Measurements from ENCODE around the gene MAFG. TPM values are rescaled to one million over a fixed set of nuclear protein-coding genes. Genes with fewer than 3 reads are reported as not detected.

Gene MAFG
- total and polyA plus RNA-seq, 2 donors (not counting 1 experiment from before 2014, with no cell fraction given) = 11.3 to 20.6 TPM

GRCh38 chr17:81948635-81949378, 21.3 kb upstream of the MAFG start:
- TF ChIP-seq CTCF (conservative IDR thresholded peaks at IDR 0.05 in 1 of 2, IDR thresholded peaks at IDR 0.05 in 1 of 2; ENCODE audit: low read depth in 1 of 2, low read length in 2 of 2) (no peak), EZH2 (IDR thresholded peaks at IDR 0.05; ENCODE audit: low read length, missing control alignments) (no peak)

GRCh38 chr17:81947189-81947588, 19.7 kb upstream of the MAFG start, which contains the start of gene MYADML2:
Gene MYADML2 (minus strand): TSS chr17:81947233. CDS start chr17:81941741, 5,492 bp downstream.
- Histone ChIP-seq H3K79me2 (ENCODE audit: control insufficient read depth, insufficient read depth, low read length) (no peaks in the 10 kb centered on the region), H3K4me3 (replicated peaks in 1 of 4; ENCODE audit: control extremely low read depth in 1 of 4, insufficient read depth in 1 of 4, low read depth in 3 of 4, low read length in 4 of 4) (no peak within 1 kb of the TSS), H2AFZ (ENCODE audit: low read length) (no peak within 1 kb of the TSS), H3K27me3 (ENCODE audit: control insufficient read depth, insufficient read depth, low read length) (peaks cover 2% of the 10 kb centered on the region), H3K9ac (ENCODE audit: insufficient read depth, low read length) (no peak within 1 kb of the TSS), H3K4me2 (ENCODE audit: extremely low read depth, insufficient read depth, low read length) (no peak within 1 kb of the TSS), H3K4me1 (ENCODE audit: control insufficient read depth, extremely low read depth, insufficient read depth, low read length) (no peaks in the 10 kb centered on the region), H3K36me3 (ENCODE audit: control insufficient read depth, insufficient read depth, low read length) (no peaks in the 10 kb centered on the region), H3K9me3 (ENCODE audit: control insufficient read depth, insufficient read depth, low read depth, low read length) (no peaks in the 10 kb centered on the region), H4K20me1 (ENCODE audit: control insufficient read depth, extremely low read depth, insufficient read depth, low read length) (no peaks in the 10 kb centered on the region), H3K27ac (ENCODE audit: insufficient read depth, low read length) (no peak within 1 kb of the TSS)
- TF ChIP-seq EZH2 (IDR thresholded peaks at IDR 0.05; ENCODE audit: low read length, missing control alignments) = no peak
- no peak for TF ChIP-seq CTCF (conservative IDR thresholded peaks at IDR 0.05 in 1 of 2, IDR thresholded peaks at IDR 0.05 in 1 of 2; ENCODE audit: low read depth in 1 of 2, low read length in 2 of 2)
- no peak for DNase-seq (ENCODE audit: low read depth in 2 of 2)

More at GRCh38 chr17:81948635-81949378, 21.3 kb upstream of the MAFG start:
- no peak overlapping the region for H3K9ac ChIP-seq (ENCODE audit: insufficient read depth, low read length)
- H3K4me3 ChIP-seq (replicated peaks in 1 of 4; ENCODE audit: control extremely low read depth in 1 of 4, insufficient read depth in 1 of 4, low read depth in 3 of 4, low read length in 4 of 4) = no peak overlapping the region
- no peaks in the 10 kb centered on the region for H3K4me1 ChIP-seq (ENCODE audit: control insufficient read depth, extremely low read depth, insufficient read depth, low read length)
- H3K79me2 ChIP-seq (ENCODE audit: control insufficient read depth, insufficient read depth, low read length) = no peaks in the 10 kb centered on the region
- H3K27ac ChIP-seq (ENCODE audit: insufficient read depth, low read length) = no peak overlapping the region
- no peak for DNase-seq (ENCODE audit: low read depth in 2 of 2)
- peaks cover 2% of the 10 kb centered on the region for H3K27me3 ChIP-seq (ENCODE audit: control insufficient read depth, insufficient read depth, low read length)
- no peaks in the 10 kb centered on the region for H4K20me1 ChIP-seq (ENCODE audit: control insufficient read depth, extremely low read depth, insufficient read depth, low read length)
- H3K36me3 ChIP-seq (ENCODE audit: control insufficient read depth, insufficient read depth, low read length) = no peaks in the 10 kb centered on the region
- no peak overlapping the region for H3K4me2 ChIP-seq (ENCODE audit: extremely low read depth, insufficient read depth, low read length)
- H2AFZ ChIP-seq (ENCODE audit: low read length) = no peak overlapping the region
- H3K9me3 ChIP-seq (ENCODE audit: control insufficient read depth, insufficient read depth, low read depth, low read length) = no peaks in the 10 kb centered on the region

- no peaks in the 10 kb centered on the region for H3K36me3 ChIP-seq (ENCODE audit: control insufficient read depth, insufficient read depth, low read length)
- H3K27me3 ChIP-seq (ENCODE audit: control insufficient read depth, insufficient read depth, low read length) = peaks cover 10% of the 10 kb centered on the region
- H3K79me2 ChIP-seq (ENCODE audit: control insufficient read depth, insufficient read depth, low read length) = no peaks in the 10 kb centered on the region
- H4K20me1 ChIP-seq (ENCODE audit: control insufficient read depth, extremely low read depth, insufficient read depth, low read length) = no peaks in the 10 kb centered on the region
- H2AFZ ChIP-seq (ENCODE audit: low read length) = no peak overlapping the region
- H3K4me1 ChIP-seq (ENCODE audit: control insufficient read depth, extremely low read depth, insufficient read depth, low read length) = no peaks in the 10 kb centered on the region
- H3K4me3 ChIP-seq (replicated peaks in 1 of 4; ENCODE audit: control extremely low read depth in 1 of 4, insufficient read depth in 1 of 4, low read depth in 3 of 4, low read length in 4 of 4) = no peak overlapping the region
- DNase-seq (ENCODE audit: low read depth in 2 of 2) = no peak
- no peaks in the 10 kb centered on the region for H3K9me3 ChIP-seq (ENCODE audit: control insufficient read depth, insufficient read depth, low read depth, low read length)
- no peak overlapping the region for H3K9ac ChIP-seq (ENCODE audit: insufficient read depth, low read length)
- no peak overlapping the region for H3K4me2 ChIP-seq (ENCODE audit: extremely low read depth, insufficient read depth, low read length)
- no peak for TF ChIP-seq EZH2 (IDR thresholded peaks at IDR 0.05; ENCODE audit: low read length, missing control alignments)
- no peak for TF ChIP-seq CTCF (conservative IDR thresholded peaks at IDR 0.05 in 1 of 2, IDR thresholded peaks at IDR 0.05 in 1 of 2; ENCODE audit: low read depth in 1 of 2, low read length in 2 of 2)
- no peak overlapping the region for H3K27ac ChIP-seq (ENCODE audit: insufficient read depth, low read length)
These were observed 17.3 kb upstream of the MAFG start for GRCh38 chr17:81944858-81945257.

Data from fibroblast of lung (primary cell).